Skeletal muscle satellite cell (primary cell): Measurements from ENCODE around the gene PODN.

ENCODE experiments used
- H3K27me3 ChIP-seq: 2 replicates; pipeline ENCODE4 v1.7.0; 2013; ENCODE audit warnings: low read length; ENCODE audit not compliant: control insufficient read depth, insufficient read depth
- H3K36me3 ChIP-seq: 2 replicates; pipeline ENCODE4 v1.7.0; 2013; ENCODE audit warnings: mild to moderate bottlenecking, control low read depth, low read length; ENCODE audit not compliant: insufficient read depth
- H3K4me1 ChIP-seq: 2 replicates; pipeline ENCODE4 v1.7.0; 2013; ENCODE audit warnings: low read length; ENCODE audit not compliant: control insufficient read depth, insufficient read depth
- H3K4me2 ChIP-seq: 2 replicates; pipeline ENCODE4 v1.7.0; 2013; ENCODE audit warnings: mild to moderate bottlenecking, low read length
- H3K4me3 ChIP-seq: 2 replicates; pipeline ENCODE4 v1.7.0; 2013; ENCODE audit warnings: low read length
- H3K9ac ChIP-seq: 2 replicates; pipeline ENCODE4 v1.7.0; 2013; ENCODE audit warnings: mild to moderate bottlenecking, low read depth, low read length, moderate library complexity
- H3K9me3 ChIP-seq: replicated peaks from 2 replicates; pipeline ENCODE4 v1.7.0; 2013; ENCODE audit warnings: mild to moderate bottlenecking, control low read depth, low read length

The PODN gene

GRCh38 chr1:53026254-53026653 is 35.8 kb upstream of the PODN start:
- no peak overlapping the region for H3K9ac ChIP-seq
- H3K4me3 ChIP-seq: no peak overlapping the region
- H3K4me1 ChIP-seq: peaks cover 3% of the 10 kb centered on the region
- H3K4me2 ChIP-seq: no peak overlapping the region
- H3K27me3 ChIP-seq: no peaks in the 10 kb centered on the region
- H3K36me3 ChIP-seq: peaks cover 12% of the 10 kb centered on the region
- no peaks in the 10 kb centered on the region for H3K9me3 ChIP-seq

GRCh38 chr1:53031732-53032131 is 30.3 kb upstream of the PODN start:
- H3K4me2 ChIP-seq: no peak overlapping the region
- no peaks in the 10 kb centered on the region for H3K9me3 ChIP-seq
- H3K9ac ChIP-seq: no peak overlapping the region
- peaks cover 12% of the 10 kb centered on the region for H3K36me3 ChIP-seq
- no peaks in the 10 kb centered on the region for H3K27me3 ChIP-seq
- H3K4me1 ChIP-seq: no peaks in the 10 kb centered on the region
- H3K4me3 ChIP-seq: no peak overlapping the region

GRCh38 chr1:53037159-53037558 is 24.9 kb upstream of the PODN start:
- H3K9me3 ChIP-seq: no peaks in the 10 kb centered on the region
- no peaks in the 10 kb centered on the region for H3K27me3 ChIP-seq
- H3K4me2 ChIP-seq: no peak overlapping the region
- no peak overlapping the region for H3K4me3 ChIP-seq
- H3K4me1 ChIP-seq: no peaks in the 10 kb centered on the region
- H3K9ac ChIP-seq: no peak overlapping the region
- peaks cover 15% of the 10 kb centered on the region for H3K36me3 ChIP-seq

GRCh38 chr1:53038566-53038965 is 23.4 kb upstream of the PODN start:
- Histone ChIP-seq H3K4me3 (no peak overlapping the region), H3K27me3 (no peaks in the 10 kb centered on the region), H3K9ac (no peak overlapping the region), H3K36me3 (peaks cover 15% of the 10 kb centered on the region), H3K4me1 (no peaks in the 10 kb centered on the region), H3K9me3 (no peaks in the 10 kb centered on the region), H3K4me2 (no peak overlapping the region)

GRCh38 chr1:53043271-53043670 is 18.7 kb upstream of the PODN start:
- peaks cover 11% of the 10 kb centered on the region for H3K4me1 ChIP-seq
- H3K4me2 ChIP-seq: no peak overlapping the region
- H3K36me3 ChIP-seq: peaks cover 21% of the 10 kb centered on the region
- no peaks in the 10 kb centered on the region for H3K9me3 ChIP-seq
- H3K9ac ChIP-seq: no peak overlapping the region
- H3K4me3 ChIP-seq: no peak overlapping the region
- H3K27me3 ChIP-seq: no peaks in the 10 kb centered on the region

- H3K4me3 ChIP-seq: no peak overlapping the region
- H3K4me1 ChIP-seq: peaks cover 11% of the 10 kb centered on the region
- no peaks in the 10 kb centered on the region for H3K27me3 ChIP-seq
- peaks cover 15% of the 10 kb centered on the region for H3K36me3 ChIP-seq
- no peak overlapping the region for H3K4me2 ChIP-seq
- no peaks in the 10 kb centered on the region for H3K9me3 ChIP-seq
- no peak overlapping the region for H3K9ac ChIP-seq
Measured at GRCh38 chr1:53044926-53045325, 17.1 kb upstream of the PODN start.

- Histone ChIP-seq H3K27me3 (no peaks in the 10 kb centered on the region), H3K4me1 (peaks cover 11% of the 10 kb centered on the region), H3K9me3 (no peaks in the 10 kb centered on the region), H3K9ac (no peak overlapping the region), H3K36me3 (peaks cover 13% of the 10 kb centered on the region), H3K4me2 (no peak overlapping the region), H3K4me3 (no peak overlapping the region)
Measured at GRCh38 chr1:53046930-53047329, 15.1 kb upstream of the PODN start.

- H3K36me3 ChIP-seq: peaks cover 16% of the 10 kb centered on the region
- H3K4me3 ChIP-seq: no peak overlapping the region
- H3K9me3 ChIP-seq: no peaks in the 10 kb centered on the region
- no peak overlapping the region for H3K4me2 ChIP-seq
- H3K9ac ChIP-seq: no peak overlapping the region
- peaks cover 11% of the 10 kb centered on the region for H3K4me1 ChIP-seq
- no peaks in the 10 kb centered on the region for H3K27me3 ChIP-seq
Measured at GRCh38 chr1:53047737-53048736, 14.0 kb upstream of the PODN start.

- peaks cover 16% of the 10 kb centered on the region for H3K36me3 ChIP-seq
- no peak overlapping the region for H3K4me2 ChIP-seq
- peaks cover 11% of the 10 kb centered on the region for H3K4me1 ChIP-seq
- H3K9me3 ChIP-seq: no peaks in the 10 kb centered on the region
- no peaks in the 10 kb centered on the region for H3K27me3 ChIP-seq
- H3K9ac ChIP-seq: no peak overlapping the region
- H3K4me3 ChIP-seq: no peak overlapping the region
Measured at GRCh38 chr1:53048960-53049573, 12.9 kb upstream of the PODN start.

GRCh38 chr1:53049574-53049967 is 12.4 kb upstream of the PODN start:
- H3K4me2 ChIP-seq: no peak overlapping the region
- H3K9ac ChIP-seq: no peak overlapping the region
- no peaks in the 10 kb centered on the region for H3K9me3 ChIP-seq
- H3K27me3 ChIP-seq: no peaks in the 10 kb centered on the region
- peaks cover 11% of the 10 kb centered on the region for H3K4me1 ChIP-seq
- no peak overlapping the region for H3K4me3 ChIP-seq
- H3K36me3 ChIP-seq: peaks cover 16% of the 10 kb centered on the region

- H3K27me3 ChIP-seq: no peaks in the 10 kb centered on the region
- peaks cover 16% of the 10 kb centered on the region for H3K36me3 ChIP-seq
- no peak overlapping the region for H3K4me3 ChIP-seq
- peaks cover 11% of the 10 kb centered on the region for H3K4me1 ChIP-seq
- no peaks in the 10 kb centered on the region for H3K9me3 ChIP-seq
- H3K9ac ChIP-seq: no peak overlapping the region
- no peak overlapping the region for H3K4me2 ChIP-seq
Measured at GRCh38 chr1:53050310-53050709, 11.7 kb upstream of the PODN start.
